Measurements from ENCODE around the gene STH. TPM values are rescaled to one million over a fixed set of nuclear protein-coding genes. Genes with fewer than 3 reads are reported as not detected.

STH gene
- total RNA-seq, 1 donor from 2014 or later, result not detected

- Histone ChIP-seq H3K4me2 (ENCODE audit: low read length) (no peak overlapping the region), H3K79me2 (ENCODE audit: insufficient read depth, low read length) (no peaks in the 10 kb centered on the region), H3K27me3 (ENCODE audit: insufficient read depth, low read length) (no peaks in the 10 kb centered on the region), H2AFZ (ENCODE audit: low read depth, low read length) (no peak overlapping the region), H3K4me1 (ENCODE audit: insufficient read depth, low read length) (no peaks in the 10 kb centered on the region), H3K9ac (ENCODE audit: low read length) (no peak overlapping the region), H3K4me3 (ENCODE audit: insufficient read depth, low read depth, low read length) (no peak overlapping the region), H4K20me1 (ENCODE audit: insufficient read depth, low read length) (peaks cover 39% of the 10 kb centered on the region), H3K9me3 (ENCODE audit: insufficient read depth, low read depth, low read length) (no peaks in the 10 kb centered on the region), H3K36me3 (ENCODE audit: insufficient read depth, low read length) (peaks cover 58% of the 10 kb centered on the region), H3K27ac (ENCODE audit: low read depth, low read length) (no peak overlapping the region)
- peaks cover 26% of the 10 kb centered on the region for H3K36me3 Mint-ChIP-seq (ENCODE audit: low read depth, unreplicated experiment)
- H3K27me3 Mint-ChIP-seq (ENCODE audit: low read depth, unreplicated experiment), result no peaks in the 10 kb centered on the region
- H3K4me1 Mint-ChIP-seq (ENCODE audit: low read depth, unreplicated experiment), result no peaks in the 10 kb centered on the region
- no peak overlapping the region for H3K4me3 Mint-ChIP-seq (ENCODE audit: unreplicated experiment)
- no peak for DNase-seq (ENCODE audit: low read depth)
- TF ChIP-seq, protein P1, sequence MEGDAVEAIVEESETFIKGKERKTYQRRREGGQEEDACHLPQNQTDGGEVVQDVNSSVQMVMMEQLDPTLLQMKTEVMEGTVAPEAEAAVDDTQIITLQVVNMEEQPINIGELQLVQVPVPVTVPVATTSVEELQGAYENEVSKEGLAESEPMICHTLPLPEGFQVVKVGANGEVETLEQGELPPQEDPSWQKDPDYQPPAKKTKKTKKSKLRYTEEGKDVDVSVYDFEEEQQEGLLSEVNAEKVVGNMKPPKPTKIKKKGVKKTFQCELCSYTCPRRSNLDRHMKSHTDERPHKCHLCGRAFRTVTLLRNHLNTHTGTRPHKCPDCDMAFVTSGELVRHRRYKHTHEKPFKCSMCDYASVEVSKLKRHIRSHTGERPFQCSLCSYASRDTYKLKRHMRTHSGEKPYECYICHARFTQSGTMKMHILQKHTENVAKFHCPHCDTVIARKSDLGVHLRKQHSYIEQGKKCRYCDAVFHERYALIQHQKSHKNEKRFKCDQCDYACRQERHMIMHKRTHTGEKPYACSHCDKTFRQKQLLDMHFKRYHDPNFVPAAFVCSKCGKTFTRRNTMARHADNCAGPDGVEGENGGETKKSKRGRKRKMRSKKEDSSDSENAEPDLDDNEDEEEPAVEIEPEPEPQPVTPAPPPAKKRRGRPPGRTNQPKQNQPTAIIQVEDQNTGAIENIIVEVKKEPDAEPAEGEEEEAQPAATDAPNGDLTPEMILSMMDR (IDR thresholded peaks at IDR 0.05; ENCODE audit: insufficient read depth, low read depth, low read length), result no peak
- no peak for TF ChIP-seq EZH2 (IDR thresholded peaks at IDR 0.05; ENCODE audit: insufficient read depth, low read length)
- H3K27ac Mint-ChIP-seq (ENCODE audit: unreplicated experiment), result no peak overlapping the region
- FAIRE-seq, result no peak
- no peaks in the 10 kb centered on the region for H3K9me3 Mint-ChIP-seq (ENCODE audit: unreplicated experiment)
These were observed 32.4 kb downstream of the STH start for GRCh38 chr17:46031440-46031839.

DNA sequence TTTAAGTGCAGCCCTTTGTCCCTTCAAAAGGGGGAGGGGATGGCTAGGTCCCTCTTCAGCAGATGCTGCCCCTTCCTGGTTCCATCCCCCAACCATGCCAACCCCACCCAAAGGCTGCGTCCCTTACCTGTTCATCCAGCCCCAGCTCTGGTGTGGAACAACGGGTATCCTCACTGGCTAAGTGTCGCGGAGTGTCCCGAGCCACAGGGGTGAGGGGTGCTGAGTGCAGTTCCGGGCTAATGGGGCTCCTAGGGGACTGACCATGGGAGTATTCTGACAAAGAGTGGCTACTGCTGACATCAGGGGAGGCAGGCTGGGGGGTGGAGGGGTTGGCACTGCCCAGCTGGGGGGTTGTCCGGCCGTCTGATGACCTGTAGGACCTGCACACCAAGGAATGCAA lies 32.9 kb downstream of the STH start:
- no peaks in the 10 kb centered on the region for H3K79me2 ChIP-seq (ENCODE audit: insufficient read depth, low read length)
- FAIRE-seq (no peak), DNase-seq (ENCODE audit: low read depth) (no peak)
- no peak overlapping the region for H3K27ac ChIP-seq (ENCODE audit: low read depth, low read length)
- no peaks in the 10 kb centered on the region for H3K9me3 ChIP-seq (ENCODE audit: insufficient read depth, low read depth, low read length)
- no peak overlapping the region for H2AFZ ChIP-seq (ENCODE audit: low read depth, low read length)
- no peaks in the 10 kb centered on the region for H3K27me3 ChIP-seq (ENCODE audit: insufficient read depth, low read length)
- Mint-ChIP-seq H3K27ac (ENCODE audit: unreplicated experiment) (no peak overlapping the region), H3K27me3 (ENCODE audit: low read depth, unreplicated experiment) (no peaks in the 10 kb centered on the region), H3K9me3 (ENCODE audit: unreplicated experiment) (no peaks in the 10 kb centered on the region), H3K4me3 (ENCODE audit: unreplicated experiment) (no peak overlapping the region), H3K4me1 (ENCODE audit: low read depth, unreplicated experiment) (no peaks in the 10 kb centered on the region), H3K36me3 (ENCODE audit: low read depth, unreplicated experiment) (peaks cover 29% of the 10 kb centered on the region)
- no peak for TF ChIP-seq EZH2 (IDR thresholded peaks at IDR 0.05; ENCODE audit: insufficient read depth, low read length)
- TF ChIP-seq, protein P1 (IDR thresholded peaks at IDR 0.05; ENCODE audit: insufficient read depth, low read depth, low read length), result no peak
- H3K4me2 ChIP-seq (ENCODE audit: low read length), result no peak overlapping the region
- peaks cover 41% of the 10 kb centered on the region for H4K20me1 ChIP-seq (ENCODE audit: insufficient read depth, low read length)
- peaks cover 56% of the 10 kb centered on the region for H3K36me3 ChIP-seq (ENCODE audit: insufficient read depth, low read length)
- H3K9ac ChIP-seq (ENCODE audit: low read length), result no peak overlapping the region
- no peak overlapping the region for H3K4me3 ChIP-seq (ENCODE audit: insufficient read depth, low read depth, low read length)
- no peaks in the 10 kb centered on the region for H3K4me1 ChIP-seq (ENCODE audit: insufficient read depth, low read length)

DNA sequence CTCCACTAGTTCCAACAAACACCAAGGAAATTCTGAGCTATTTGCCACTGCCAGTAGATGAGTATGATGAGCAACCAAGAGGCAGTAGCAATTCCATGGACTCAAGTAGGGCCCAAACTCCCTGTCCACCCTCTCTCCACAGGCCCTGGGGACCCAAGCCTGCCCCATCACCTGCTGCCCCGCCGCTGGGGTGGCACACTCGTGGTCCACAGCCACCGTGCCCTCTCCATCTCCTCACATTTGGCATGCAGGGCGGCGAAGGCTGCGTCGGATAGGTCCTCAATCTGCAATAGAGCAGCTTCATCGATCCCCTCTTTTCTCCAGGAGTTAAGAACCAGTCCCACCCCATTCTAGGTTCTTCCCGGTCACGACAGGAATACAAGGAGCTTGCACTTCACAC lies 33.9 kb downstream of the STH start:
- no peaks in the 10 kb centered on the region for H3K9me3 Mint-ChIP-seq (ENCODE audit: unreplicated experiment)
- H3K4me2 ChIP-seq (ENCODE audit: low read length), result no peak overlapping the region
- no peak overlapping the region for H3K4me3 ChIP-seq (ENCODE audit: insufficient read depth, low read depth, low read length)
- H3K27me3 Mint-ChIP-seq (ENCODE audit: low read depth, unreplicated experiment), result no peaks in the 10 kb centered on the region
- no peak for TF ChIP-seq EZH2 (IDR thresholded peaks at IDR 0.05; ENCODE audit: insufficient read depth, low read length)
- TF ChIP-seq, protein P1 (IDR thresholded peaks at IDR 0.05; ENCODE audit: insufficient read depth, low read depth, low read length), result no peak
- no peaks in the 10 kb centered on the region for H3K27me3 ChIP-seq (ENCODE audit: insufficient read depth, low read length)
- no peaks in the 10 kb centered on the region for H3K79me2 ChIP-seq (ENCODE audit: insufficient read depth, low read length)
- H3K4me3 Mint-ChIP-seq (ENCODE audit: unreplicated experiment), result no peak overlapping the region
- no peak for FAIRE-seq
- no peaks in the 10 kb centered on the region for H3K4me1 Mint-ChIP-seq (ENCODE audit: low read depth, unreplicated experiment)
- no peak overlapping the region for H3K27ac ChIP-seq (ENCODE audit: low read depth, low read length)
- no peaks in the 10 kb centered on the region for H3K9me3 ChIP-seq (ENCODE audit: insufficient read depth, low read depth, low read length)
- DNase-seq (ENCODE audit: low read depth), result no peak
- H3K27ac Mint-ChIP-seq (ENCODE audit: unreplicated experiment), result no peak overlapping the region
- H2AFZ ChIP-seq (ENCODE audit: low read depth, low read length), result no peak overlapping the region
- H3K36me3 Mint-ChIP-seq (ENCODE audit: low read depth, unreplicated experiment), result peaks cover 26% of the 10 kb centered on the region
- H4K20me1 ChIP-seq (ENCODE audit: insufficient read depth, low read length), result peaks cover 38% of the 10 kb centered on the region
- no peak overlapping the region for H3K9ac ChIP-seq (ENCODE audit: low read length)
- H3K36me3 ChIP-seq (ENCODE audit: insufficient read depth, low read length), result peaks cover 65% of the 10 kb centered on the region
- H3K4me1 ChIP-seq (ENCODE audit: insufficient read depth, low read length), result no peaks in the 10 kb centered on the region
